ENCODE data around the gene LRRC47.

The LRRC47 gene

GRCh38 chr1:3735027-3735681, 61.1 kb downstream of the LRRC47 start:
- in situ Hi-C loops (cut with MboI; ENCODE audit: low sequenced_read_pairs): no loop called here

- in situ Hi-C loops (cut with MboI; ENCODE audit: low sequenced_read_pairs): no loop called here
Measured at GRCh38 chr1:3734602-3735001, 61.7 kb downstream of the LRRC47 start.

- in situ Hi-C loops (cut with MboI; ENCODE audit: low sequenced_read_pairs): no loop called here
Measured at GRCh38 chr1:3733883-3734589, 62.3 kb downstream of the LRRC47 start.

GRCh38 chr1:3733094-3733882, 63.0 kb downstream of the LRRC47 start:
- in situ Hi-C loops (cut with MboI; ENCODE audit: low sequenced_read_pairs): no loop called here

GRCh38 chr1:3732434-3733093, 63.7 kb downstream of the LRRC47 start:
- in situ Hi-C loops (cut with MboI; ENCODE audit: low sequenced_read_pairs): no loop called here

- in situ Hi-C loops (cut with MboI; ENCODE audit: low sequenced_read_pairs): no loop called here
Measured at GRCh38 chr1:3731583-3732433, 64.5 kb downstream of the LRRC47 start.

- in situ Hi-C loops (cut with MboI; ENCODE audit: low sequenced_read_pairs): no loop called here
Measured at GRCh38 chr1:3730543-3731247, 65.6 kb downstream of the LRRC47 start.

- in situ Hi-C loops (cut with MboI; ENCODE audit: low sequenced_read_pairs): no loop called here
Measured at GRCh38 chr1:3729594-3730542, 66.4 kb downstream of the LRRC47 start.

Measured in HL-60/S4 (cell line).